Sigmoid colon (tissue), 7 donors: ENCODE measurements around the gene HOXB1. TPM values are rescaled to one million over a fixed set of nuclear protein-coding genes. Genes with fewer than 3 reads are reported as not detected.
A peak's percentile ranks its signal among the peaks of the same experiment; 100 is the strongest.

Experiments
- DNase-seq: peaks from one replicate; pipeline ENCODE4 v3.0.0-alpha.2; 2019
- H3K27ac ChIP-seq, 4 donors: fragments of 200-600 bp; sonication (generic); one replicate each; pipeline ENCODE4 v1.5.1; 2016 to 2019; ENCODE audit warnings: mild to moderate bottlenecking in 1 of 4
- H3K27me3 ChIP-seq, 3 donors: fragments of 200-600 bp; sonication (generic); one replicate each; pipeline ENCODE4 v1.5.1; 2019; ENCODE audit warnings: mild to moderate bottlenecking in 1 of 3
- H3K36me3 ChIP-seq, 4 donors: fragments of 200-600 bp; sonication (generic); one replicate each; pipeline ENCODE4 v1.5.1; 2016 to 2019
- H3K4me1 ChIP-seq, 4 donors: fragments of 200-600 bp; sonication (generic); one replicate each; pipeline ENCODE4 v1.5.1; 2017 to 2019
- H3K4me3 ChIP-seq, 4 donors: fragments of 200-600 bp; sonication (generic); one replicate each; pipeline ENCODE4 v1.5.1; 2017 to 2019; ENCODE audit warnings: mild to moderate bottlenecking in 2 of 4, moderate library complexity in 1 of 4
- H3K9me3 ChIP-seq, 4 donors: fragments of 200-600 bp in 3 of 4; sonication (generic) in 3 of 4; one replicate each; pipeline versions ENCODE4 v1.5.1 to v1.6.1; 2013 to 2019
- EP300 ChIP-seq, 4 donors: sonication (generic); formaldehyde crosslinking; IDR thresholded peaks; one replicate each; pipeline ENCODE4 v1.6.1; 2017; ENCODE audit warnings: antibody characterized with exemption in 4 of 4
- POLR2A ChIP-seq, 2 donors: fragments of 450-650 bp; IDR thresholded peaks; one replicate each; pipeline ENCODE4 v1.6.1; 2016; ENCODE audit warnings: antibody characterized with exemption in 2 of 2, mild to moderate bottlenecking in 2 of 2, moderate library complexity in 2 of 2
- POLR2AphosphoS5 ChIP-seq, 4 donors: sonication (generic); formaldehyde crosslinking; IDR thresholded peaks; one replicate each; pipeline ENCODE4 v1.6.1; 2017; ENCODE audit warnings: antibody characterized with exemption in 4 of 4
- WGBS, 2 donors: extraction: QIAGEN DNeasy Blood & Tissue Kit; methylation state at CpG; one replicate each; pipeline ENCODE4 v1.1.7; 2013; 5-methylcytosine and 5-hydroxymethylcytosine counted together
- intact Hi-C: fragments of 100-400 bp; cut with DNase I; formaldehyde crosslinking; loops from one replicate; pipeline ENCODE4 v1.15.1; 2023
- polyA plus RNA-seq, 3 donors: library from polyadenylated mRNA; stranded (reverse); fragments of 200-250 nt; gene quantifications; one replicate each; pipeline ENCODE4 v1.2.3, GENCODE V29; 2013
- total RNA-seq, 4 donors: library from RNA; depleted of rRNA; stranded (reverse); fragments of >200 nt; gene quantifications; one replicate each; pipeline ENCODE4 v1.1.0, GENCODE V29; 2016
- TF ChIP-seq, protein P1 (sequence below), 4 experiments: fragments of 450-650 bp in 3 of 4; fragments of 200-600 bp in 1 of 4; IDR thresholded peaks; one replicate each; pipeline ENCODE4 v1.5.1; 2016 to 2019; ENCODE audit warnings: antibody characterized with exemption in 4 of 4, mild to moderate bottlenecking in 3 of 4, moderate library complexity in 2 of 4
- donor health status: healthy with polysubstance abuse.
- donor health status: Bipolar disorder and iron deficiency.
- donor health status: healthy.

HOXB1 gene
- total and polyA plus RNA-seq, 7 donors = 0.27 to 0.92 (median 0.60) TPM; not detected in 4

GRCh38 chr17:48528936-48529682 lies 1.7 kb downstream of the HOXB1 start:
- no peak for DNase-seq
- Histone ChIP-seq H3K27ac (no peak overlapping the region), H3K4me3 (no peak overlapping the region), H3K4me1 (peaks cover 0 to 11% (median 9%) of the 10 kb centered on the region in 4 donors), H3K9me3 (no peaks in the 10 kb centered on the region), H3K27me3 (no peaks in the 10 kb centered on the region), H3K36me3 (no peaks in the 10 kb centered on the region)
- TF ChIP-seq POLR2AphosphoS5 (IDR thresholded peaks at IDR 0.05) = no peak
- TF ChIP-seq, protein P1, sequence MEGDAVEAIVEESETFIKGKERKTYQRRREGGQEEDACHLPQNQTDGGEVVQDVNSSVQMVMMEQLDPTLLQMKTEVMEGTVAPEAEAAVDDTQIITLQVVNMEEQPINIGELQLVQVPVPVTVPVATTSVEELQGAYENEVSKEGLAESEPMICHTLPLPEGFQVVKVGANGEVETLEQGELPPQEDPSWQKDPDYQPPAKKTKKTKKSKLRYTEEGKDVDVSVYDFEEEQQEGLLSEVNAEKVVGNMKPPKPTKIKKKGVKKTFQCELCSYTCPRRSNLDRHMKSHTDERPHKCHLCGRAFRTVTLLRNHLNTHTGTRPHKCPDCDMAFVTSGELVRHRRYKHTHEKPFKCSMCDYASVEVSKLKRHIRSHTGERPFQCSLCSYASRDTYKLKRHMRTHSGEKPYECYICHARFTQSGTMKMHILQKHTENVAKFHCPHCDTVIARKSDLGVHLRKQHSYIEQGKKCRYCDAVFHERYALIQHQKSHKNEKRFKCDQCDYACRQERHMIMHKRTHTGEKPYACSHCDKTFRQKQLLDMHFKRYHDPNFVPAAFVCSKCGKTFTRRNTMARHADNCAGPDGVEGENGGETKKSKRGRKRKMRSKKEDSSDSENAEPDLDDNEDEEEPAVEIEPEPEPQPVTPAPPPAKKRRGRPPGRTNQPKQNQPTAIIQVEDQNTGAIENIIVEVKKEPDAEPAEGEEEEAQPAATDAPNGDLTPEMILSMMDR (IDR thresholded peaks at IDR 0.05) = no peak
- intact Hi-C loops = no loop called here
- 96 to 97% methylated on average over 11 of the region's 11 CpGs for WGBS, 2 donors

DNA sequence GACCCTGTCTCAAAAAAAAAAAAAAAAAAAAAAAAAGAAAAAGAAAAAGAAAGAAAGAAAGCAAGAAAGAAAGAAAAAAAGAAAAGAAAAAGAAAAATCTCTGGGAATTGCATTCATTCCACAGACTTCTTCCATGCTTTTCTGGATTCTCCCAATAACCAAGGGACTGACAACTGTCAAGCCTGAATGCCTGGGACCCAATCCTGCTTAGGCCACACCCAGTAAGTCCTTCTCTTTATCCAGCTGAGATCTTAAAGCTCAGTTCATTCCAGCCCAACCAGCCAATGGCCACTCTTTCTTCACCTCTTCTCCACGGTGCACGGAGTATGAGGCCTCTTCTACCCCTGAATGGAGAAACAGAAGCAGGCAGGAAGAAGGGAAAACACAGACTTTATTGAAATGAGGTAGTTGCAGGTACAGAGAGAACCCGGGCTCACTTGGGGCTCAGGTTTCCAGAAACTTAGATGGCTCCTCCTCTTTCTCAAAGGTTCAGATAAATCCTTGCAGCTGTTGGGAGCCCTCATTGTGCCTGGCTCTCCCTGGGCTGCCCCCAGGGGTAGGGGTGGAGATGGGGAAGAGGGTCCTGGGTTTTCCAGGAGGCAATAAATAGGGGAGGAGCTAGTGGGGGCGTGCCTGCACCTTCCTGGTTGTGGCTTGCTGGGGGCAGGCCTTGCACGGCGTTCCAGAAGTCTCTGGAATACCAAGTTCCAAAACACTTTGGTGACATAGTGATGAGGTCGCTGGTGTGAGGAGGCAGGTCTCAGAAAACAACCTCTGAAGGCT lies 2.5 kb downstream of the HOXB1 start:
- intact Hi-C loops = no loop called here
- DNase-seq = no peak
- H3K9me3 ChIP-seq = no peaks in the 10 kb centered on the region

DNA sequence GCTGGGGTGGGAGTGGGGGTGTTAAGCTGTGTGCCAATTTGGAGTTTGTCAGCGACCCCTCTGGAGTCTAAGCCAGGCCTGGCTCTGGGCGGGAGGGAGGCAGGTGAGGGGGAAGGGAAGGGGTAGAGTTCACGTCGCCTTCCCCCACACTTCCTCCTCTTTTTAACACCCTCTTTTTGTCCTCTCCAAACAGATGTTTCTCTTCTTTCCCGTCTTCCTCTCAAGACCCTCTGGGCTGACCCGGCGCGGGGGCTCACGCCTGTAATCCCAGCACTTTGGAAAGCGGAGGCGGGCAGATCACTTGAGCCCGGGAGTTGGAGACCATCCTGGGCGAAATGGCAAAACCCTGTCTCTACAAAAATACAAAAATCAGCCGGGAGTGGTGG lies 3.3 kb downstream of the HOXB1 start:
- TF ChIP-seq POLR2AphosphoS5 (IDR thresholded peaks at IDR 0.05) (no peak), EP300 (IDR thresholded peaks at IDR 0.05) (no peak), POLR2A (IDR thresholded peaks at IDR 0.05) (no peak)
- TF ChIP-seq, protein P1 (IDR thresholded peaks at IDR 0.05) = no peak
- peak overlapping the region in 3 of 4 donors; percentile 27 to 39 (median 39) for H3K4me3 ChIP-seq
- peak overlapping the region in 3 of 4 donors; percentile 16 to 44 (median 39) for H3K27ac ChIP-seq
- no peaks in the 10 kb centered on the region for H3K27me3 ChIP-seq
- intact Hi-C loops = no loop called here
- peaks cover 0 to 25% (median 21%) of the 10 kb centered on the region in 4 donors for H3K4me1 ChIP-seq
- H3K9me3 ChIP-seq = no peaks in the 10 kb centered on the region
- H3K36me3 ChIP-seq = no peaks in the 10 kb centered on the region
- DNase-seq = no peak
- WGBS, 2 donors = 61 to 76% methylated on average over 14 of the region's 14 CpGs

More for the DNA sequence above, 2.5 kb downstream of the HOXB1 start:
- 57 to 75% methylated on average over 7 of the region's 7 CpGs for WGBS, 2 donors
- Histone ChIP-seq H3K4me1 (peaks cover 0 to 17% (median 13%) of the 10 kb centered on the region in 4 donors), H3K4me3 (no peak overlapping the region), H3K27ac (no peak overlapping the region), H3K27me3 (no peaks in the 10 kb centered on the region), H3K36me3 (no peaks in the 10 kb centered on the region)
- TF ChIP-seq POLR2AphosphoS5 (IDR thresholded peaks at IDR 0.05) (no peak), EP300 (IDR thresholded peaks at IDR 0.05) (no peak), POLR2A (IDR thresholded peaks at IDR 0.05) (no peak)
- TF ChIP-seq, protein P1 (IDR thresholded peaks at IDR 0.05) = no peak

DNA sequence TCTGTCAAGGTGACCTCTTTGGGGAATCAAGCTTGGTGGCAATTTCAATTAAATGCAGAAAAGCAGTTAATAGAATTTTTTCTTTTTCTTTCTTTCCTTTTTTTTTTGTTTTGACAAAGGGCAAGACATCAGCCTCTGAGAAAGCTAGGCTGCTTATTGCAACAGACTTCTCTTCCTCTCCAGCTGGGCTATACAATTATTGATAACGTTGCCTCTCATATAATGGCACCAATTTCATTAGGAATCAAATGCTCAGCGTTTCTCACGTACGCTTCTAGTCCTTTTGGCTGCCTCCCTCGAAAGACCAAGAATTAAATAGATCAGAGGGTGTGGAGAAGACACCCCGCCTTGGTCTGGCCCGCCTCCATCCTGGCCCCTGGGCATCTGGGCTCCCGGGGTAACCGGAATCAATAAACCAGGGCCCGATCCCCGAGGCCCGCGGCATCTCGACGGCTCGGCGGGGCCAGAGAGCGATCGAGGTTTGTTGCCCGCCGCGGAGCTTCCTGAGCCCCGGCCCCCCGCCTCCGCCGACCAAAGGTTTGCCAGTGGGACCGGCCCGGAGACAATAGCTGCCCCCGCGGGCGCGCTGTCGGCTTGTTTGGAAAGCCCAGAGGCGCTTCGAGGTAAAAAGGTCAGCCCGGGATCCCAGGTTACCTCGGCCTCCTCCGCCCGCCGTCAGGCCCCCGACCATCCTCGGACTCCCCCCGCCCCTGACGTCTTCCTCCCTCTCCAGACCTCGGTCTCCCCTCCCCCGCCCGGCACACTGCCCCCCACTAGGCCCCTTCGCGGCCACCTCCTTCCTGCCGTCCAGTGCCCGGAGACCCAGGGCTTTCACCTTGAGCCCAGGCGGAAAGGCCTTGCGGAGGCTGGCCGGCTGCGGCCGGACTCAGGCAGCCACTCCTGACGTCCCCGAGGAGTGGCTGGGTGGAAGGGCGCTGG lies 3.9 kb downstream of the HOXB1 start:
- WGBS, 2 donors = 34 to 36% methylated on average over 59 of the region's 59 CpGs
- Histone ChIP-seq H3K27me3 (no peaks in the 10 kb centered on the region), H3K36me3 (no peaks in the 10 kb centered on the region), H3K4me3 (peak overlapping the region in 3 of 4 donors; percentile 27 to 39 (median 39)), H3K4me1 (peaks cover 0 to 31% (median 27%) of the 10 kb centered on the region in 4 donors), H3K27ac (peak overlapping the region in 3 of 4 donors; percentile 16 to 44 (median 39)), H3K9me3 (no peaks in the 10 kb centered on the region)
- intact Hi-C loops = no loop called here
- DNase-seq = no peak
- TF ChIP-seq POLR2AphosphoS5 (IDR thresholded peaks at IDR 0.05) (no peak), EP300 (IDR thresholded peaks at IDR 0.05) (no peak), POLR2A (IDR thresholded peaks at IDR 0.05) (no peak)
- TF ChIP-seq, protein P1 (IDR thresholded peaks at IDR 0.05) = no peak
